Measurements from ENCODE around the gene GRM5. TPM values are rescaled to one million over a fixed set of nuclear protein-coding genes. Genes with fewer than 3 reads are reported as not detected.

GRM5 gene
- total RNA-seq, 1 donor, result under 0.01 TPM

GRCh38 chr11:88533001-88533400 is 532.8 kb downstream of the GRM5 start:
- no peak for DNase-seq (ENCODE audit: low read depth)
- no peak overlapping the region for H3K4me3 ChIP-seq (ENCODE audit: low read depth, low read length)
- TF ChIP-seq CTCF (IDR thresholded peaks at IDR 0.05; ENCODE audit: insufficient read depth, low read depth, low read length), result no peak

- no peak for DNase-seq (ENCODE audit: low read depth)
- TF ChIP-seq CTCF (IDR thresholded peaks at IDR 0.05; ENCODE audit: insufficient read depth, low read depth, low read length), result no peak
- no peak overlapping the region for H3K4me3 ChIP-seq (ENCODE audit: low read depth, low read length)
Measured at GRCh38 chr11:88531831-88532230, 534.0 kb downstream of the GRM5 start.

GRCh38 chr11:88529426-88529825 is 536.4 kb downstream of the GRM5 start:
- peak; percentile 58 for DNase-seq (ENCODE audit: low read depth)
- no peak overlapping the region for H3K4me3 ChIP-seq (ENCODE audit: low read depth, low read length)
- TF ChIP-seq CTCF (IDR thresholded peaks at IDR 0.05; ENCODE audit: insufficient read depth, low read depth, low read length), result no peak

- peak; percentile 28 for DNase-seq (ENCODE audit: low read depth)
- TF ChIP-seq CTCF (IDR thresholded peaks at IDR 0.05; ENCODE audit: insufficient read depth, low read depth, low read length), result no peak
- no peak overlapping the region for H3K4me3 ChIP-seq (ENCODE audit: low read depth, low read length)
Measured at GRCh38 chr11:88523386-88524071, 542.3 kb downstream of the GRM5 start.

DNA sequence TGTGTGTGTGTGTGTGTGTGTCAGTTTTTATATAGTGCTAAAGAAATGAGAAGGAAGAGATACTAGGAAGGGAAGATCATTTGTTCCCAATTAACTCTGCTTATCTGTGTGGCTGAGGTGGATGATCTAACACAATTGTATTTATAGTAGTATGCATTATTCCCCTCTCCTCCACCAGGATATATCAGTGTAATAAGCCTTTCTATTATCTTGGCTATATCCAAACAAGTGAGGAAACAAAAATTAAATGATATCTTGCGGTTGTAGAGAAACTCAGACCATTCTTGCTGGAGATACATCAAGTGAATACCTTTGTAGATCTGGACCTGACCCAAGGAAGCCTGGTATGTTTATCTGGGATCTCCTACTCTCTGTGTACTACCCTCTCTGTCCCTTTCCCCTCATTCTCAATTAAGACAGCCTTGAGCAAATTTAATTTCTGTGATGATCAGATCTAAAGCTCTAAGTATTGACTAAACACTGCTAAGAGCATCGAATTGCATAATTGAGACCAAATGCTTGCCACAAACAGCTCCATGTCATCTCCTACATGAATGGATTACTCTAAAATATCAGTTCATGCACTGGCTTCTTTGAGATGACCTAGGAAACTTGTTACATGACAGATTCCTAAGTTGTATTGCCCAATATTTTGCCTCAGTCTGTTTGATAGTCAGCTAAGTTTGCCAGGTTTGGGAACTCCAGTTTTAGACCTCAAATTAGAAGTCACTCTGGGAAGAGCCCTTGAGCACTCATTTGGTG is 543.0 kb downstream of the GRM5 start:
- no peak overlapping the region for H3K4me3 ChIP-seq (ENCODE audit: low read depth, low read length)
- no peak for DNase-seq (ENCODE audit: low read depth)
- TF ChIP-seq CTCF (IDR thresholded peaks at IDR 0.05; ENCODE audit: insufficient read depth, low read depth, low read length), result no peak

- H3K4me3 ChIP-seq (ENCODE audit: low read depth, low read length), result no peak overlapping the region
- TF ChIP-seq CTCF (IDR thresholded peaks at IDR 0.05; ENCODE audit: insufficient read depth, low read depth, low read length), result no peak
- DNase-seq (ENCODE audit: low read depth), result peak; percentile 43
Measured at GRCh38 chr11:88521799-88522201, 544.0 kb downstream of the GRM5 start.
